ENCODE results near the gene PFKFB1. TPM values are rescaled to one million over a fixed set of nuclear protein-coding genes. Genes with fewer than 3 reads are reported as not detected.
"Not testable (repeated sequence)": the region's sequence is repeated elsewhere in the genome, so short reads cannot be mapped to it uniquely, and the experiment has no call there.

PFKFB1 gene
- polyA plus RNA-seq, 1 donor, result 0.73 TPM

- no peak for DNase-seq
These were observed 921 bp downstream of the PFKFB1 start for GRCh38 chrX:54992911-54993622.

GRCh38 chrX:54991706-54992105, 2.3 kb downstream of the PFKFB1 start:
- no peak for DNase-seq

GRCh38 chrX:54983306-54983705, 10.7 kb downstream of the PFKFB1 start:
- DNase-seq, result not testable (repeated sequence)

GRCh38 chrX:54980334-54980733, 13.7 kb downstream of the PFKFB1 start:
- no peak for DNase-seq

GRCh38 chrX:54979432-54979831, 14.6 kb downstream of the PFKFB1 start:
- no peak for DNase-seq

GRCh38 chrX:54978448-54978847, 15.5 kb downstream of the PFKFB1 start:
- DNase-seq, result no peak

- no peak for DNase-seq
These were observed 16.6 kb downstream of the PFKFB1 start for GRCh38 chrX:54977387-54977786.

GRCh38 chrX:54964766-54965497, 29.1 kb downstream of the PFKFB1 start:
- DNase-seq, result no peak

- no peak for DNase-seq
These were observed 32.2 kb downstream of the PFKFB1 start for GRCh38 chrX:54961750-54962149.

- no peak for DNase-seq
These were observed 43.1 kb downstream of the PFKFB1 start for GRCh38 chrX:54950730-54951375.

- DNase-seq, result no peak
These were observed 48.8 kb downstream of the PFKFB1 start for GRCh38 chrX:54945224-54945623.

GRCh38 chrX:54944816-54945215, 49.2 kb downstream of the PFKFB1 start:
- DNase-seq, result no peak

GRCh38 chrX:54937416-54937815, 56.6 kb downstream of the PFKFB1 start:
- no peak for DNase-seq

GRCh38 chrX:54935306-54935705, 58.7 kb downstream of the PFKFB1 start:
- DNase-seq, result no peak

- DNase-seq, result no peak
These were observed 59.1 kb downstream of the PFKFB1 start for GRCh38 chrX:54934890-54935289.

GRCh38 chrX:54934058-54934457, 59.9 kb downstream of the PFKFB1 start:
- no peak for DNase-seq

- DNase-seq, result no peak
These were observed 60.7 kb downstream of the PFKFB1 start for GRCh38 chrX:54933150-54933826.

GRCh38 chrX:54931107-54931506, 62.9 kb downstream of the PFKFB1 start:
- DNase-seq, result no peak

- DNase-seq, result no peak
These were observed 63.5 kb downstream of the PFKFB1 start for GRCh38 chrX:54930291-54931049.

- DNase-seq, result no peak
These were observed 65.1 kb downstream of the PFKFB1 start for GRCh38 chrX:54928876-54929275.

- DNase-seq, result no peak
These were observed 67.0 kb downstream of the PFKFB1 start for GRCh38 chrX:54926978-54927377.

- no peak for DNase-seq
These were observed 70.6 kb downstream of the PFKFB1 start for GRCh38 chrX:54923376-54923775.

Data from left kidney (tissue), 2 donors.